H1 (cell line): ENCODE measurements around the gene SLC9B2. TPM values are rescaled to one million over a fixed set of nuclear protein-coding genes. Genes with fewer than 3 reads are reported as not detected.

Source experiments
- BRCA1 ChIP-seq: IDR thresholded peaks from 2 replicates; pipeline ENCODE4 v1.6.1; 2012; ENCODE audit warnings: low read depth, low read length, improper control_type of control experiment
- GABPA ChIP-seq: IDR thresholded peaks from 2 replicates; pipeline ENCODE4 v1.6.1; 2011; ENCODE audit warnings: mild to moderate bottlenecking, low read length, moderate library complexity, borderline replicate concordance; ENCODE audit not compliant: insufficient read depth
- HDAC2 ChIP-seq, 2 experiments: fragments of 300-600 bp in 1 of 2; sonication (generic) in 1 of 2; IDR thresholded peaks; 2 replicates each; pipeline ENCODE4 v1.6.1; 2011 to 2012; ENCODE audit warnings: low read depth in 2 of 2, low read length in 2 of 2, mild to moderate bottlenecking in 2 of 2, moderate library complexity in 2 of 2, borderline replicate concordance in 1 of 2, inconsistent platforms in 1 of 2
- PHF8 ChIP-seq: fragments of 200-600 bp; sonication (generic); conservative IDR thresholded peaks from 2 replicates; pipeline ENCODE4 v1.7.1; 2012; ENCODE audit warnings: low read depth, mild to moderate bottlenecking, inconsistent platforms, low read length, moderate library complexity
- SIRT6 ChIP-seq: IDR thresholded peaks from one replicate; pipeline ENCODE4 v1.7.1; 2012; ENCODE audit warnings: low read length, inconsistent platforms
- SRF ChIP-seq: IDR thresholded peaks from 2 replicates; pipeline ENCODE4 v1.6.1; 2011; ENCODE audit warnings: mild to moderate bottlenecking, low read depth, low read length, moderate library complexity
- TBP ChIP-seq: IDR thresholded peaks from 2 replicates; pipeline ENCODE4 v1.6.1; 2011; ENCODE audit warnings: low read depth, low read length, improper control_type of control experiment
- polyA plus RNA-seq, 7 experiments: library from polyadenylated mRNA; depleted of rRNA in 3 of 7; stranded (reverse) in 5 of 7; unstranded in 2 of 7; fragments of >200 nt in 5 of 7; fragments of 200-250 nt in 2 of 7; gene quantifications; 1 replicate in 5 of 7; 2 replicates in 1 of 7; 4 replicates in 1 of 7; pipeline versions ENCODE4 v1.2.1 to v1.2.3, GENCODE V29; 2011 to 2013; ENCODE audit warnings: missing spikeins in 2 of 7, mixed read lengths in 2 of 7
- total RNA-seq: library from RNA; stranded (reverse); fragmentation: NEBNext Ultra II Directional; extraction: Animal tissue kit (Norgen Biotek cat#: 25700); gene quantifications from 2 replicates; pipeline ENCODE4 v1.2.1, GENCODE V29; 2021

SLC9B2 gene
- total and polyA plus RNA-seq, 2 of the 8 experiments (the other 6 are each of a cell fraction or from before 2014, with no cell fraction given), result 3.2 to 5.2 TPM

GRCh38 chr4:103032574-103032973, 44.0 kb downstream of the SLC9B2 start (continued):
- TF ChIP-seq TBP, result no peak
- TF ChIP-seq BRCA1, result no peak
- TF ChIP-seq SIRT6, result no peak
- TF ChIP-seq PHF8, result no peak
- no peak for TF ChIP-seq SRF
- no peak for TF ChIP-seq GABPA
- no peak for TF ChIP-seq HDAC2 (IDR thresholded peaks at IDR 0.05; ENCODE audit: borderline replicate concordance in 1 of 2, low read depth in 2 of 2, low read length in 2 of 2)
